PFSK-1 (cell line): ENCODE results near the gene ZNF536.

Source experiments
- FOXP2 ChIP-seq: optimal IDR thresholded peaks from 2 replicates; pipeline ENCODE3; 2011; ENCODE audit warnings: borderline replicate concordance, control low read depth, inconsistent platforms; ENCODE audit not compliant: insufficient read depth; ENCODE audit errors: extremely low read length, extremely low read depth
- POLR2AphosphoS5 ChIP-seq: IDR thresholded peaks from 2 replicates; pipeline ENCODE4 v1.6.1; 2012; ENCODE audit warnings: low read depth, mild to moderate bottlenecking, control low read depth, low read length, moderate library complexity
- REST ChIP-seq, 2 experiments: IDR thresholded peaks; 2 replicates each; pipeline versions ENCODE4 v1.6.1 to v1.8.0; 2011 to 2012; ENCODE audit warnings: low read depth in 2 of 2, low read length in 2 of 2, control low read depth in 1 of 2, inconsistent platforms in 1 of 2, mild to moderate bottlenecking in 1 of 2, moderate library complexity in 1 of 2; ENCODE audit not compliant: insufficient read depth in 1 of 2
- SIN3A ChIP-seq: IDR thresholded peaks from 2 replicates; pipeline ENCODE4 v1.6.1; 2012; ENCODE audit warnings: mild to moderate bottlenecking, low read length, moderate library complexity, borderline replicate concordance; ENCODE audit not compliant: insufficient read depth
- TAF1 ChIP-seq: IDR thresholded peaks from 2 replicates; pipeline ENCODE4 v1.6.1; 2012; ENCODE audit warnings: low read length, control low read depth, borderline replicate concordance; ENCODE audit not compliant: insufficient read depth

The ZNF536 gene

GRCh38 chr19:30407068-30407709 lies 35.0 kb downstream of the ZNF536 start:
- TF ChIP-seq TAF1, result no peak
- no peak for TF ChIP-seq REST (IDR thresholded peaks at IDR 0.05; ENCODE audit: insufficient read depth in 1 of 2, low read depth in 2 of 2, low read length in 2 of 2)
- no peak for TF ChIP-seq FOXP2
- TF ChIP-seq POLR2AphosphoS5, result no peak
- no peak for TF ChIP-seq SIN3A

- TF ChIP-seq TAF1 (no peak), FOXP2 (no peak), POLR2AphosphoS5 (no peak), SIN3A (no peak), REST (IDR thresholded peaks at IDR 0.05; ENCODE audit: insufficient read depth in 1 of 2, low read depth in 2 of 2, low read length in 2 of 2) (no peak)
Measured at GRCh38 chr19:30408734-30409301, 36.6 kb downstream of the ZNF536 start.

GRCh38 chr19:30411714-30412113 lies 39.5 kb downstream of the ZNF536 start:
- no peak for TF ChIP-seq POLR2AphosphoS5
- TF ChIP-seq REST (IDR thresholded peaks at IDR 0.05; ENCODE audit: insufficient read depth in 1 of 2, low read depth in 2 of 2, low read length in 2 of 2), result no peak
- no peak for TF ChIP-seq FOXP2
- TF ChIP-seq SIN3A, result no peak
- no peak for TF ChIP-seq TAF1

GRCh38 chr19:30416375-30416774 lies 44.2 kb downstream of the ZNF536 start:
- TF ChIP-seq SIN3A (no peak), REST (IDR thresholded peaks at IDR 0.05; ENCODE audit: insufficient read depth in 1 of 2, low read depth in 2 of 2, low read length in 2 of 2) (no peak), FOXP2 (no peak), TAF1 (no peak), POLR2AphosphoS5 (no peak)
